Measurements from ENCODE around the gene ARRB1. TPM values are rescaled to one million over a fixed set of nuclear protein-coding genes. Genes with fewer than 3 reads are reported as not detected.

The ARRB1 gene
- polyA plus RNA-seq, 1 of the 3 experiments (the other 2 are of a cell fraction), result 7.0 TPM

- Histone ChIP-seq H3K27me3 (ENCODE audit: insufficient read depth) (no peaks in the 10 kb centered on the region), H2AFZ (ENCODE audit: low read depth) (0 out of 2 replicates have a peak overlapping the region, but pooled peaks have one; percentile 78), H3K4me1 (ENCODE audit: control insufficient read depth in 1 of 2, insufficient read depth in 2 of 2, low read depth in 1 of 2, low read length in 1 of 2) (peaks cover 17 to 41% of the 10 kb centered on the region in 2 experiments; a peak in 3 of 4 replicates), H3F3A (replicated peaks; ENCODE audit: insufficient read depth) (peaks cover 11% of the 10 kb centered on the region), H3K36me3 (replicated peaks in 1 of 2; ENCODE audit: control insufficient read depth in 1 of 2, insufficient read depth in 2 of 2, low read length in 1 of 2) (no peaks in the 10 kb centered on the region), H3K4me2 (peak overlapping the region; percentile 94), H3K79me2 (ENCODE audit: insufficient read depth) (no peaks in the 10 kb centered on the region), H4K20me1 (ENCODE audit: insufficient read depth) (no peaks in the 10 kb centered on the region), H3K9ac (no peak overlapping the region), H3K9me2 (no peaks in the 10 kb centered on the region), H3K4me3 (ENCODE audit: low read depth in 2 of 2, low read length in 1 of 2) (peak overlapping the region; percentile 64 to 73; a peak in 3 of 4 replicates), H3K27ac (ENCODE audit: low read depth in 2 of 2, low read length in 1 of 2) (peak overlapping the region in 1 of 2 experiments; percentile 96; a peak in 2 of 4 replicates), H3K9me3 (no peaks in the 10 kb centered on the region)
- DNase-seq, result no peak
- ChIA-PET POLR2A (interaction anchor here (0.6 to 1.3 kb wide), 8 partner anchors 10 to 201 kb away, joined by 3 to 15 read pairs (median 3); no protein-coding TSS in a partner anchor), CTCF (interaction anchor here (0.8 to 3.6 kb wide), 8 partner anchors 9 to 72 kb away, joined by 3 to 24 read pairs (median 3); no protein-coding TSS in a partner anchor)
- 85% methylated on average over 5 of the region's 5 CpGs for WGBS (ENCODE audit: low lambda C conversion rate)
- no peak for TF ChIP-seq MEF2A (IDR thresholded peaks at IDR 0.05; ENCODE audit: borderline replicate concordance, low read depth)
- TF ChIP-seq MXI1 (IDR thresholded peaks at IDR 0.05; ENCODE audit: low read depth, low read length), result no peak
- TF ChIP-seq TEAD4 (IDR thresholded peaks at IDR 0.05; ENCODE audit: borderline replicate concordance, insufficient read depth), result no peak
- TF ChIP-seq, protein P1, sequence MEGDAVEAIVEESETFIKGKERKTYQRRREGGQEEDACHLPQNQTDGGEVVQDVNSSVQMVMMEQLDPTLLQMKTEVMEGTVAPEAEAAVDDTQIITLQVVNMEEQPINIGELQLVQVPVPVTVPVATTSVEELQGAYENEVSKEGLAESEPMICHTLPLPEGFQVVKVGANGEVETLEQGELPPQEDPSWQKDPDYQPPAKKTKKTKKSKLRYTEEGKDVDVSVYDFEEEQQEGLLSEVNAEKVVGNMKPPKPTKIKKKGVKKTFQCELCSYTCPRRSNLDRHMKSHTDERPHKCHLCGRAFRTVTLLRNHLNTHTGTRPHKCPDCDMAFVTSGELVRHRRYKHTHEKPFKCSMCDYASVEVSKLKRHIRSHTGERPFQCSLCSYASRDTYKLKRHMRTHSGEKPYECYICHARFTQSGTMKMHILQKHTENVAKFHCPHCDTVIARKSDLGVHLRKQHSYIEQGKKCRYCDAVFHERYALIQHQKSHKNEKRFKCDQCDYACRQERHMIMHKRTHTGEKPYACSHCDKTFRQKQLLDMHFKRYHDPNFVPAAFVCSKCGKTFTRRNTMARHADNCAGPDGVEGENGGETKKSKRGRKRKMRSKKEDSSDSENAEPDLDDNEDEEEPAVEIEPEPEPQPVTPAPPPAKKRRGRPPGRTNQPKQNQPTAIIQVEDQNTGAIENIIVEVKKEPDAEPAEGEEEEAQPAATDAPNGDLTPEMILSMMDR (IDR thresholded peaks at IDR 0.05), result no peak
- TF ChIP-seq, protein P2, sequence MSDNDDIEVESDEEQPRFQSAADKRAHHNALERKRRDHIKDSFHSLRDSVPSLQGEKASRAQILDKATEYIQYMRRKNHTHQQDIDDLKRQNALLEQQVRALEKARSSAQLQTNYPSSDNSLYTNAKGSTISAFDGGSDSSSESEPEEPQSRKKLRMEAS (IDR thresholded peaks at IDR 0.05; ENCODE audit: low read depth), result no peak
- no peak for TF ChIP-seq FOSL2 (IDR thresholded peaks at IDR 0.05; ENCODE audit: borderline replicate concordance, low read depth)
- TF ChIP-seq ELF1 (IDR thresholded peaks at IDR 0.05), result no peak
- no peak for TF ChIP-seq RAD21 (IDR thresholded peaks at IDR 0.05; ENCODE audit: low read length)
- no peak for TF ChIP-seq JUND (IDR thresholded peaks at IDR 0.05)
- no peak for TF ChIP-seq FOXJ3 (CRISPR knock-in tag; IDR thresholded peaks at IDR 0.05)
- no peak for TF ChIP-seq YY1 (IDR thresholded peaks at IDR 0.05; ENCODE audit: low read depth)
Observed at GRCh38 chr11:75352588-75353206, 1.2 kb upstream of the ARRB1 start.

- peak overlapping the region; percentile 44; the same call in 1 of the 2 replicates for H3K9ac ChIP-seq
- peak; percentile 92 for DNase-seq
- no peaks in the 10 kb centered on the region for H4K20me1 ChIP-seq (ENCODE audit: insufficient read depth)
- peak overlapping the region in 1 of 2 experiments; percentile 96; a peak in 2 of 4 replicates for H3K27ac ChIP-seq (ENCODE audit: low read depth in 2 of 2, low read length in 1 of 2)
- peak overlapping the region; percentile 64 to 73 for H3K4me3 ChIP-seq (ENCODE audit: low read depth in 2 of 2, low read length in 1 of 2)
- no peaks in the 10 kb centered on the region for H3K27me3 ChIP-seq (ENCODE audit: insufficient read depth)
- no peaks in the 10 kb centered on the region for H3K79me2 ChIP-seq (ENCODE audit: insufficient read depth)
- CTCF ChIA-PET, result interaction anchor here (0.6 to 3.6 kb wide), 12 partner anchors 10 to 209 kb away, joined by 3 to 24 read pairs (median 4); no protein-coding TSS in a partner anchor
- H3K9me2 ChIP-seq, result no peaks in the 10 kb centered on the region
- H3K9me3 ChIP-seq, result no peaks in the 10 kb centered on the region
- no peaks in the 10 kb centered on the region for H3K36me3 ChIP-seq (replicated peaks in 1 of 2; ENCODE audit: control insufficient read depth in 1 of 2, insufficient read depth in 2 of 2, low read length in 1 of 2)
- H3K4me2 ChIP-seq, result peak overlapping the region; percentile 94
- POLR2A ChIA-PET, result interaction anchor here (0.6 to 1.3 kb wide), 7 partner anchors 9 to 202 kb away, joined by 3 to 15 read pairs (median 3); no protein-coding TSS in a partner anchor
- peaks cover 23 to 48% of the 10 kb centered on the region in 2 experiments; a peak in 3 of 4 replicates for H3K4me1 ChIP-seq (ENCODE audit: control insufficient read depth in 1 of 2, insufficient read depth in 2 of 2, low read depth in 1 of 2, low read length in 1 of 2)
- 17% methylated on average over 36 of the region's 64 CpGs for WGBS (ENCODE audit: low lambda C conversion rate)
- peak overlapping the region; percentile 78; the same call in 1 of the 2 replicates for H2AFZ ChIP-seq (ENCODE audit: low read depth)
- peaks cover 17% of the 10 kb centered on the region for H3F3A ChIP-seq (replicated peaks; ENCODE audit: insufficient read depth)
- TF ChIP-seq YY1 (IDR thresholded peaks at IDR 0.05; ENCODE audit: low read depth), result no peak
- TF ChIP-seq, protein P3, sequence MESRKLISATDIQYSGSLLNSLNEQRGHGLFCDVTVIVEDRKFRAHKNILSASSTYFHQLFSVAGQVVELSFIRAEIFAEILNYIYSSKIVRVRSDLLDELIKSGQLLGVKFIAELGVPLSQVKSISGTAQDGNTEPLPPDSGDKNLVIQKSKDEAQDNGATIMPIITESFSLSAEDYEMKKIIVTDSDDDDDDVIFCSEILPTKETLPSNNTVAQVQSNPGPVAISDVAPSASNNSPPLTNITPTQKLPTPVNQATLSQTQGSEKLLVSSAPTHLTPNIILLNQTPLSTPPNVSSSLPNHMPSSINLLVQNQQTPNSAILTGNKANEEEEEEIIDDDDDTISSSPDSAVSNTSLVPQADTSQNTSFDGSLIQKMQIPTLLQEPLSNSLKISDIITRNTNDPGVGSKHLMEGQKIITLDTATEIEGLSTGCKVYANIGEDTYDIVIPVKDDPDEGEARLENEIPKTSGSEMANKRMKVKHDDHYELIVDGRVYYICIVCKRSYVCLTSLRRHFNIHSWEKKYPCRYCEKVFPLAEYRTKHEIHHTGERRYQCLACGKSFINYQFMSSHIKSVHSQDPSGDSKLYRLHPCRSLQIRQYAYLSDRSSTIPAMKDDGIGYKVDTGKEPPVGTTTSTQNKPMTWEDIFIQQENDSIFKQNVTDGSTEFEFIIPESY (IDR thresholded peaks at IDR 0.05; ENCODE audit: borderline replicate concordance, low read depth), result no peak
- TF ChIP-seq GATA2 (CRISPR knock-in tag; IDR thresholded peaks at IDR 0.05), result peak; percentile 83
- peak; percentile 35 for TF ChIP-seq RAD21 (IDR thresholded peaks at IDR 0.05; ENCODE audit: low read length)
- no peak for TF ChIP-seq RFX5 (IDR thresholded peaks at IDR 0.05; ENCODE audit: low read length)
- TF ChIP-seq USF1 (IDR thresholded peaks at IDR 0.05; ENCODE audit: borderline replicate concordance, low read depth), result no peak
- TF ChIP-seq JUND (IDR thresholded peaks at IDR 0.05), result no peak
- TF ChIP-seq, protein P4, sequence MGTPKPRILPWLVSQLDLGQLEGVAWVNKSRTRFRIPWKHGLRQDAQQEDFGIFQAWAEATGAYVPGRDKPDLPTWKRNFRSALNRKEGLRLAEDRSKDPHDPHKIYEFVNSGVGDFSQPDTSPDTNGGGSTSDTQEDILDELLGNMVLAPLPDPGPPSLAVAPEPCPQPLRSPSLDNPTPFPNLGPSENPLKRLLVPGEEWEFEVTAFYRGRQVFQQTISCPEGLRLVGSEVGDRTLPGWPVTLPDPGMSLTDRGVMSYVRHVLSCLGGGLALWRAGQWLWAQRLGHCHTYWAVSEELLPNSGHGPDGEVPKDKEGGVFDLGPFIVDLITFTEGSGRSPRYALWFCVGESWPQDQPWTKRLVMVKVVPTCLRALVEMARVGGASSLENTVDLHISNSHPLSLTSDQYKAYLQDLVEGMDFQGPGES (IDR thresholded peaks at IDR 0.05; ENCODE audit: low read depth, low read length), result no peak
Observed at GRCh38 chr11:75351791-75352587, 528 bp upstream of the ARRB1 start.

All from SK-N-SH (cell line).